ENCODE results near the gene ADGB.

ADGB gene

DNA sequence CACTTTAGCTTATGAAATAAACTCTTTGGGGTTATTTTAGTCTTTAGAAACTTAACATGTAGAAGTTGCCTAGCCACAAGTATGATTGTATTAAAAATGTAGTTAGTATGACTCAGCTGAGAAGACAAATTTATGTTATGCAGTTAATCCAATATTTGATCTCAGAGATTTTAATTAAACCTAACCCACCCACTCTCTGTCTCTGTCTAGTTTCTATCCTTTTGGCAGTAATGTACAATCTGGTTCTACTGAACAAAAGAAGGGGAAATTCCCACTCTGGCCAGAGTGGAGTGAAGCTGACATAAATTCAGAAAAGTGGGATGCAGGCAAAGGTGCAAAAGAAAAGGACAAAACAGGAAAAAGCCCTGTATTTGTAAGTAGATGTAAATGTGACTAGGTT lies 36.4 kb downstream of the ADGB start:
- DNase-seq, result no peak

- DNase-seq, result no peak
Measured at GRCh38 chr6:146636481-146636880, 37.7 kb downstream of the ADGB start.

DNA sequence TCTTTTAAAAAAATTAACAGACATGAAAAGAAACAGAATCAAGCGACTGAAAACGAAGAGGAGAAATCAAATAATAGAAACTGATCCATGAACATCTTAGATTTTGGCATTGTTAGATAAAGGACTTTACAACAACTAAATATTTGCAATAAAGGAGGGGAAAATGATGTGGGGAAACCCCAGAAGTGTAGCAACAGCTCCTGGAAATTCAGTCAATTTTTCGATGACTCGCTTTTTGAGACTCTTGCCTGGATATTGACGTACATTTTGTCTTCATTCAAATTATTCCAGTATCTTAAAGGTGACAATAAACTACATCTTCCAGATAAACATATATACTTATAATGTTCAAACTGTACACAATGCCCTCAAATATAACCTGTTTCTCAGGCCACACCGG lies 44.1 kb downstream of the ADGB start:
- DNase-seq, result no peak

DNA sequence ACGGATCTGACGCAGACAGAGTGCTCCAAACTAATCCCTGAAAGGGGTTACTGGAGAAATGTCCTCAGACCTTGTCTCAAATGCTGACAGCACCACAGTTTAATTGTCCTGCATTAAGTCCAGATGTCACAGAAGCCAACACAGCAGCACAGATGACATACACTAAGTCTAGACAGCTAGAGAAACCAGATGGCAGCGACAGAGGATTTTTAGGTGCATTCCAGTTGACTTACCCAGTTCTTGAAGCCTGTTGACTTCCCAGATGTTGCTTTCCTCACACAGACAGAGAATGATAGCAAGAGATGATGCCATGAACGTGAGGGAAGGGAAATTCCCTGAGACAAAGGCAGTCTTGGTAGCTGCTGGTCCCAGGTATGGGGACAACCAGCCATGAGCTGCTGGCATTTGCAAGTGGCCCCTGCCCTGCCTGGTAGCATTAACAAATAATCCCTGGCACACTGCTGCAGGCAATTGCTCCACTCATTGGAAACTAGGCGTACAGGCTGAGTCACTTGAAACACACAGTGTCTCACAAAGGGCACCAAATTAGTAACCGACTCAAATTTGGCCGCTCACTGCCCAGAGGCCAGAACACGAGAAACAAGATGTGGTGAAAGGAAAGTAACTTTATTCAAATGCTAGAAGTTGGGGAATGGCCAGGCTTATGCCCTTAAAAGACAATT lies 52.2 kb downstream of the ADGB start:
- no peak for DNase-seq

GRCh38 chr6:146651482-146651863 lies 52.7 kb downstream of the ADGB start:
- DNase-seq, result no peak

- DNase-seq, result no peak
Measured at GRCh38 chr6:146657432-146657831, 58.7 kb downstream of the ADGB start.

GRCh38 chr6:146664871-146665360 lies 66.1 kb downstream of the ADGB start:
- DNase-seq, result no peak

DNA sequence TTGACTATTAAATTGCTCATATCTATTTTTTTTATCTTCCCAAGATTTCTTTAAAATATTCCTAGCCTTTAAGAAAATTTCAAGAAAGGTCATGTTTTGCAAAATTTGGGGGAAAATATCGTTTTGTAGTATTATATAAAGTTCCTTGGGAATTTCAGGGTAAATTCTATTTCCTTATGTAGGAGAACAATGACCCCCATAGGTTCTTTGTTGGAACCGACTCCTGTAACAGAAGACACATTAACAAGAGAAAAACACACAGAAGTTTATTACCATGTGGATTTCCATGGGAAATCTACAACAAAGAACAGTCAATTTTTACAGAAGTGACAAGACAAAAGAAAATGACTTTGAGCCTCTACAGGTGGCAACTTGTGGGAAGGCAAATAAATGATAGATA lies 68.1 kb downstream of the ADGB start:
- DNase-seq, result no peak

DNA sequence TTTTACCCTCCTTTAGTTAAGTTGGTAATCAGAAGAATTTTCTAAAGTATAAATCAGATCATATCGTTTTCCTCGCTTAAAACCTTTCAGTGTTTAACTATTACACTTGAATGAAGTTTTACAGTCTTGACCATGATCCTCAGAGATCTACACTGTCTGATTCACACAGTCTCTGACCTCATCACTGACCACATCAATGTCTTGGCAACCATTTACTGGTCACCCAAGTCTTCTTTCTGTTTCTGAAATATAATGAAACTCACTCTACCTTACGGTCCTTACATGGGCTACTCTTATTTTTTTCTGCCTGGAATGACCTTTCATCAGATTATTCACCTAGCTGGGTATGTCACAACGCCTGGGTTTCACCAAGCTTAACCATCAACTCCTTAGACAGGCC lies 71.4 kb downstream of the ADGB start:
- no peak for DNase-seq

DNA sequence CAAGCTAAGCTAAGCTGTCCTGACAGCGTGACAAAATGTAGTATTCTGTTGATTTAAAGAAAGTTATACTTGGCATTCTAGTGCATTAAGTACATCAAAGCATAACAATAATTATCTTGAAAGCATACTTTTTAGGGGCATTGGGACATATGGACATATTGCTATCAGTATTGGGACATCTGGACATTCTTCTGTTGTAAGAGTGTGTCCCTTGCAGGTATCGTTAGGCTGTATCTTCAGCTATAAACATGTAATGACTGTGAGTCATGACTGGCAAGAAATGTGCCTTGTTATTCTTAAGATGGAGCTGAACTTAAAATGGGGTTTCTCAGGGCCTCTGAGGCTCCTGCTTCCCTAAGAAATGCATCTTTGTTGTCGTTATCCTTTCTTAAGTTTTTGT lies 74.3 kb downstream of the ADGB start:
- DNase-seq, result no peak

- DNase-seq, result no peak
Measured at GRCh38 chr6:146679386-146679785, 80.6 kb downstream of the ADGB start.

DNA sequence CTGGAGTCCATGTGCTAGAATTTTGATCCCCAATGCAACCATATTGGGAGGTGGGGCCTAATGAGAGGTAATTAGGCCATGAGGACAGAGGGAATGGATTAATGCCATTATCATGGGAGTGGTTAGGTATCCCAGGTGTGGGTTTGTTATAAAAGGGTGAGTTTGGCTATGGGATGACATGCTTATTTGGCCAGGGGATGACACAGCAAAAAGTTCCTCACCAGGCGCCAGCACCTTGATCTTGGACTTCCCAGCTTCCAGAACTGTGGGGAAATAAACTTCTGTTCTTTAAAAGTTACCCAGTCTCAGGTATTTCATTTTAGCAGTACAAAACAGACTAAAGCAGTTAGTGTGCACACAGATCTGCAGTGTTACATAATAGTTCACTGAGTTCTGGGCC lies 84.1 kb downstream of the ADGB start:
- DNase-seq, result no peak

GRCh38 chr6:146689806-146690205 lies 91.0 kb downstream of the ADGB start:
- DNase-seq, result no peak

GRCh38 chr6:146693342-146693741 lies 94.6 kb downstream of the ADGB start:
- DNase-seq, result no peak

GRCh38 chr6:146697921-146698320 lies 99.1 kb downstream of the ADGB start:
- no peak for DNase-seq

DNA sequence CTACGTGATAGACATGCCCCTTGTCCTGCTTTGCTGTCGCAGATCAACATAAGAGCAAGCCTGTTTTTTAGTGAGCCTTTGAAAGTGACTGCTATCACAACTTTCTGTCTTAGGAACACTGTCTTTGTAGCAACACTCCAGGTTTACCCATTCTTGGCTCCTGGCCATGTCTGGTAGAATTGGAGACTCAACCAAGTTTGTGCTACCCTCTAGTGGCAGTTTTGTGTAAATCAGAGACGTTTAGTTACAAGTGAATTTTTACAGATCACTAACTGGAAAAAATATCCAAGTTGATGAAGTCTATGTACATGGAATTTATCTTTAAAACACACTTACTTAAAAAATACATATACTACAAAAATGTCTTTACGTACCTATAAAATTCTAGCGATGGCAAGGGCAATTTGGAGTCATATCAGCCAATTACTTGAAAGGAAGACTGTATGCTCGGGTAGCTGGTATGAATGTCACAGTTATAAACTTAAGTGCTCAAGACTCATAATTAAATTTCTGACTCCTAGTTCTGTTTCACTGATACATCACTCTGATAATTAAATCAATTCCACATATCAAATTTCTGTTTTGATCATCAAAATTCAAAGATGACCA lies 101.4 kb downstream of the ADGB start:
- peak; percentile 63 to 78 for DNase-seq

DNA sequence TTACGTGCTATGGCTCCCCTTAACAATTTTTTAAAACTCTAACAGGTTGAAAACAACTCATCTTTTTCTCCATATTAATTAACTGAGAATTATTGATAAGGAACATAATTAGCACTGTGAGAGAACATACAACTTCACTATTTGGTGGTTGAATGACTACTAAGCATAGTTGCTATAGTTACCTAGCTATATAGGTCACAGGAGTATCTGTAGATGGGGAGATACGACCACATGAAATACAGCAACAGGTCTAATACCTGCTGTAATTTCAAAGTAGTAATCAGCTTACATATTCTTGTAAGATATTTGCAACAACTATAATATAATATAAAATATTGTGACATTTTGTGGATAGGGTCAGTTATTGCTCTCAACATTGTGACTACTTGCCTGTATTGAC lies 102.9 kb downstream of the ADGB start:
- DNase-seq, result no peak

GRCh38 chr6:146709036-146709622 lies 110.4 kb downstream of the ADGB start:
- DNase-seq, result no peak

GRCh38 chr6:146719387-146719786 lies 120.6 kb downstream of the ADGB start:
- DNase-seq, result no peak

- DNase-seq, result no peak
Measured at GRCh38 chr6:146739696-146740095, 140.9 kb downstream of the ADGB start.

DNA sequence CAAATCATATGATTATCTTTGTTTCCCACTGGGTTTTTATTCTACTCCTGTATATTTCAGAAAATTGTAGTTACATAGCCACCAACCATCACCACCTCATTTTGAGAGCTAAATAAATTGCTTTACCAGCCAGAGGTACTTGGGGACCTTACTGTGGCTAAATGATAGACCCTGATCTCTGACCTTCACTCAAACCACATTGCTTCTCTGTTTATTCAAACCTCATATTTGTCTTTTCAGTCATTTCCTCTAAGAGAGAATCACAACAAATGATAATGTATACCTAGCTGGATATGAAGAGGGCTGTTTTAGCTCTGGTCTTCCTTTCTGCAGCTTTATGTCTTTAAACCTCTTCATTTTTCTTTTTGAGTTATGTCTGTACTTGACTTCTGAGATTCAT lies 142.8 kb downstream of the ADGB start:
- no peak for DNase-seq

GRCh38 chr6:146753306-146753705 lies 154.5 kb downstream of the ADGB start:
- DNase-seq, result no peak

- no peak for DNase-seq
Measured at GRCh38 chr6:146767632-146768031, 168.9 kb downstream of the ADGB start.

- DNase-seq, result no peak
Measured at GRCh38 chr6:146768722-146769121, 169.9 kb downstream of the ADGB start.
